Vagina (tissue), 2 donors: ENCODE results near the gene RBM4. TPM values are rescaled to one million over a fixed set of nuclear protein-coding genes. Genes with fewer than 3 reads are reported as not detected.

Experiments
- DNase-seq, 2 donors: peaks; one replicate each; pipeline ENCODE4 v3.0.0-alpha.2; 2017; ENCODE audit errors: extremely low spot score in 2 of 2
- H3K27ac ChIP-seq: fragments of 200-600 bp; sonication (generic); one replicate; pipeline ENCODE4 v1.5.1; 2019
- H3K27me3 ChIP-seq: fragments of 200-600 bp; sonication (generic); one replicate; pipeline ENCODE4 v1.5.1; 2019
- H3K36me3 ChIP-seq, 2 donors: fragments of 200-600 bp; sonication (generic); one replicate each; pipeline ENCODE4 v1.5.1; 2017 to 2019
- H3K4me1 ChIP-seq: fragments of 200-600 bp; sonication (generic); one replicate; pipeline ENCODE4 v1.5.1; 2019
- H3K4me3 ChIP-seq, 2 donors: fragments of 200-600 bp; sonication (generic); 1 replicate in 1 of 2; 2 replicates in 1 of 2; pipeline ENCODE4 v1.5.1; 2016 to 2019
- H3K9me3 ChIP-seq: fragments of 200-600 bp; sonication (generic); one replicate; pipeline ENCODE4 v1.5.1; 2019
- CTCF ChIP-seq, 3 experiments: fragments of 450-650 bp in 2 of 3; fragments of 200-600 bp in 1 of 3; sonication (generic) in 1 of 3; IDR thresholded peaks; one replicate each; pipeline ENCODE4 v1.5.1; 2017 to 2019; ENCODE audit warnings: antibody characterized with exemption in 3 of 3, mild to moderate bottlenecking in 2 of 3, moderate library complexity in 2 of 3
- POLR2A ChIP-seq, 2 donors: fragments of 450-650 bp; IDR thresholded peaks; one replicate each; pipeline ENCODE4 v1.6.1; 2017; ENCODE audit warnings: antibody characterized with exemption in 2 of 2, mild to moderate bottlenecking in 2 of 2, moderate library complexity in 2 of 2
- POLR2AphosphoS5 ChIP-seq, 2 donors: sonication (generic); formaldehyde crosslinking; IDR thresholded peaks; one replicate each; pipeline ENCODE4 v1.9.0; 2017; ENCODE audit warnings: antibody characterized with exemption in 2 of 2, mild to moderate bottlenecking in 2 of 2, low read depth in 1 of 2; ENCODE audit not compliant: insufficient read depth in 1 of 2
- intact Hi-C: fragments of 100-400 bp; cut with DNase I; formaldehyde crosslinking; loops from one replicate; pipeline ENCODE4 v1.15.1; 2023
- total RNA-seq: library from RNA; depleted of rRNA; stranded (reverse); fragments of >200 nt; gene quantifications from one replicate; pipeline ENCODE4 v1.2.3, GENCODE V29; 2016

Gene RBM4
- total RNA-seq, 1 donor from 2014 or later: 61.1 TPM

- TF ChIP-seq CTCF (IDR thresholded peaks at IDR 0.05) (no peak), POLR2AphosphoS5 (IDR thresholded peaks at IDR 0.05; ENCODE audit: insufficient read depth in 1 of 2, low read depth in 1 of 2) (no peak)
- H3K27ac ChIP-seq: no peak overlapping the region
- DNase-seq: no peak
- H3K4me3 ChIP-seq: no peak overlapping the region
- H3K36me3 ChIP-seq: peaks cover 0 to 35% of the 10 kb centered on the region in 2 donors
- intact Hi-C loops: no loop called here
- H3K4me1 ChIP-seq: no peaks in the 10 kb centered on the region
- H3K27me3 ChIP-seq: no peaks in the 10 kb centered on the region
- H3K9me3 ChIP-seq: no peaks in the 10 kb centered on the region
Observed at GRCh38 chr11:66652651-66653050, 14.1 kb downstream of the RBM4 start.

GRCh38 chr11:66653123-66653522 is 14.6 kb downstream of the RBM4 start:
- TF ChIP-seq CTCF (IDR thresholded peaks at IDR 0.05) (no peak), POLR2AphosphoS5 (IDR thresholded peaks at IDR 0.05; ENCODE audit: insufficient read depth in 1 of 2, low read depth in 1 of 2) (no peak), POLR2A (IDR thresholded peaks at IDR 0.05) (no peak)
- no peaks in the 10 kb centered on the region for H3K9me3 ChIP-seq
- peaks cover 0 to 31% of the 10 kb centered on the region in 2 donors for H3K36me3 ChIP-seq
- no peak overlapping the region for H3K4me3 ChIP-seq
- intact Hi-C loops: no loop called here
- no peaks in the 10 kb centered on the region for H3K4me1 ChIP-seq
- no peak overlapping the region for H3K27ac ChIP-seq
- H3K27me3 ChIP-seq: no peaks in the 10 kb centered on the region
- no peak for DNase-seq

- Histone ChIP-seq H3K9me3 (no peaks in the 10 kb centered on the region), H3K36me3 (peaks cover 0 to 24% of the 10 kb centered on the region in 2 donors), H3K27me3 (no peaks in the 10 kb centered on the region), H3K4me1 (no peaks in the 10 kb centered on the region), H3K27ac (no peak overlapping the region), H3K4me3 (no peak overlapping the region)
- no peak for DNase-seq
- TF ChIP-seq CTCF (IDR thresholded peaks at IDR 0.05) (no peak), POLR2AphosphoS5 (IDR thresholded peaks at IDR 0.05; ENCODE audit: insufficient read depth in 1 of 2, low read depth in 1 of 2) (no peak)
- intact Hi-C loops: no loop called here
Observed at GRCh38 chr11:66659763-66660162, 21.3 kb downstream of the RBM4 start.

GRCh38 chr11:66663741-66664296 is 25.3 kb downstream of the RBM4 start:
- Histone ChIP-seq H3K27me3 (no peaks in the 10 kb centered on the region), H3K4me3 (no peak overlapping the region), H3K4me1 (no peaks in the 10 kb centered on the region), H3K27ac (no peak overlapping the region), H3K9me3 (no peaks in the 10 kb centered on the region), H3K36me3 (peaks cover 0 to 34% of the 10 kb centered on the region in 2 donors)
- intact Hi-C loops: no loop called here
- no peak for TF ChIP-seq CTCF (IDR thresholded peaks at IDR 0.05)
- TF ChIP-seq POLR2A (IDR thresholded peaks at IDR 0.05): no peak
- no peak for TF ChIP-seq POLR2AphosphoS5 (IDR thresholded peaks at IDR 0.05; ENCODE audit: insufficient read depth in 1 of 2, low read depth in 1 of 2)
- DNase-seq: no peak

GRCh38 chr11:66665369-66665768 is 26.9 kb downstream of the RBM4 start:
- Histone ChIP-seq H3K9me3 (no peaks in the 10 kb centered on the region), H3K27me3 (no peaks in the 10 kb centered on the region), H3K27ac (no peak overlapping the region), H3K4me1 (peaks cover 7% of the 10 kb centered on the region), H3K4me3 (no peak overlapping the region), H3K36me3 (peaks cover 0 to 26% of the 10 kb centered on the region in 2 donors)
- no peak for DNase-seq
- intact Hi-C loops: no loop called here
- TF ChIP-seq CTCF (IDR thresholded peaks at IDR 0.05) (no peak), POLR2A (IDR thresholded peaks at IDR 0.05) (no peak), POLR2AphosphoS5 (IDR thresholded peaks at IDR 0.05; ENCODE audit: insufficient read depth in 1 of 2, low read depth in 1 of 2) (no peak)
